CD14-positive monocyte (primary cell): Measurements from ENCODE around the gene TGFB2. TPM values are rescaled to one million over a fixed set of nuclear protein-coding genes. Genes with fewer than 3 reads are reported as not detected.

Experiments
- DNase-seq, 3 donors: peaks; one replicate each; pipeline ENCODE4 v3.0.0-alpha.2; 2011 to 2022
- H2AFZ ChIP-seq: 2 replicates; pipeline ENCODE4 v1.6.0; 2012; ENCODE audit warnings: mild to moderate bottlenecking, low read depth, low read length, inconsistent platforms; ENCODE audit not compliant: insufficient read depth, poor library complexity, severe bottlenecking
- H3K27ac ChIP-seq, 2 donors: 1 replicate in 1 of 2; 2 replicates in 1 of 2; pipeline ENCODE4 v1.5.1; 2012 to 2013; ENCODE audit warnings: low read length in 2 of 2, control low read depth in 1 of 2, inconsistent platforms in 1 of 2, low read depth in 1 of 2, mild to moderate bottlenecking in 1 of 2
- H3K27me3 ChIP-seq, 2 donors: one replicate each; pipeline versions ENCODE4 v1.6.0 to v1.6.1; 2011 to 2013; ENCODE audit warnings: low read length in 2 of 2; ENCODE audit not compliant: control insufficient read depth in 2 of 2, insufficient read depth in 2 of 2
- H3K36me3 ChIP-seq, 2 donors: replicated peaks in 1 of 2; 1 replicate in 1 of 2; 2 replicates in 1 of 2; pipeline versions ENCODE4 v1.5.1 to v1.6.1; 2012 to 2013; ENCODE audit warnings: low read length in 2 of 2, control low read depth in 1 of 2, inconsistent platforms in 1 of 2, mild to moderate bottlenecking in 1 of 2; ENCODE audit not compliant: insufficient read depth in 2 of 2, control insufficient read depth in 1 of 2
- H3K4me1 ChIP-seq, 2 donors: 1 replicate in 1 of 2; 2 replicates in 1 of 2; pipeline versions ENCODE4 v1.5.1 to v1.6.1; 2012 to 2013; ENCODE audit warnings: low read length in 2 of 2, control low read depth in 1 of 2, inconsistent platforms in 1 of 2, mild to moderate bottlenecking in 1 of 2, moderate library complexity in 1 of 2; ENCODE audit not compliant: insufficient read depth in 2 of 2, control insufficient read depth in 1 of 2
- H3K4me2 ChIP-seq: replicated peaks from 2 replicates; pipeline ENCODE3; 2012; ENCODE audit warnings: low read length, moderate library complexity, mild to moderate bottlenecking; ENCODE audit not compliant: poor library complexity, severe bottlenecking; ENCODE audit errors: extremely low read depth
- H3K4me3 ChIP-seq, 3 experiments: fragments of 200-600 bp in 1 of 3; sonication (generic) in 1 of 3; replicated peaks in 1 of 3; 1 replicate in 2 of 3; 2 replicates in 1 of 3; pipeline ENCODE4 v1.5.1; 2011 to 2013; ENCODE audit warnings: low read length in 3 of 3, mild to moderate bottlenecking in 3 of 3, control low read depth in 2 of 3, low read depth in 2 of 3, inconsistent platforms in 1 of 3, moderate library complexity in 1 of 3
- H3K79me2 ChIP-seq: 2 replicates; pipeline ENCODE4 v1.6.0; 2012; ENCODE audit warnings: mild to moderate bottlenecking, control low read depth, inconsistent platforms, low read length, moderate library complexity; ENCODE audit not compliant: insufficient read depth
- H3K9ac ChIP-seq: 2 replicates; pipeline ENCODE4 v1.6.0; 2017; ENCODE audit warnings: low read length, mild to moderate bottlenecking; ENCODE audit not compliant: insufficient read depth, poor library complexity, severe bottlenecking
- H3K9me3 ChIP-seq, 2 donors: replicated peaks in 1 of 2; 1 replicate in 1 of 2; 2 replicates in 1 of 2; pipeline versions ENCODE4 v1.5.1 to v1.6.1; 2012 to 2013; ENCODE audit warnings: low read length in 2 of 2, control low read depth in 1 of 2; ENCODE audit not compliant: control insufficient read depth in 1 of 2, insufficient read depth in 1 of 2
- H4K20me1 ChIP-seq: 2 replicates; pipeline ENCODE4 v1.6.0; 2012; ENCODE audit warnings: mild to moderate bottlenecking, low read length, control low read depth, moderate library complexity; ENCODE audit not compliant: insufficient read depth
- H3K27ac Mint-ChIP-seq, 7 donors: one replicate each; pipeline ENCODE4 v1.8.0; 2020; ENCODE audit warnings: mild to moderate bottlenecking in 7 of 7, mixed read lengths in 7 of 7, moderate library complexity in 6 of 7, inconsistent platforms in 2 of 7
- H3K27me3 Mint-ChIP-seq, 3 donors: one replicate each; pipeline ENCODE4 v1.8.0; 2021 to 2022; ENCODE audit warnings: low read depth in 3 of 3, mild to moderate bottlenecking in 3 of 3, mixed read lengths in 3 of 3, moderate library complexity in 3 of 3, inconsistent platforms in 1 of 3
- H3K36me3 Mint-ChIP-seq, 2 donors: one replicate each; pipeline ENCODE4 v1.8.0; 2020; ENCODE audit warnings: mixed read lengths in 2 of 2, inconsistent platforms in 1 of 2, mild to moderate bottlenecking in 1 of 2
- H3K4me1 Mint-ChIP-seq: one replicate; pipeline ENCODE4 v1.8.0; 2020; ENCODE audit warnings: mild to moderate bottlenecking, mixed read lengths
- H3K4me3 Mint-ChIP-seq, 2 donors: one replicate each; pipeline ENCODE4 v1.8.0; 2020; ENCODE audit warnings: mild to moderate bottlenecking in 2 of 2, mixed read lengths in 2 of 2, moderate library complexity in 1 of 2
- H3K9me3 Mint-ChIP-seq, 7 donors: one replicate each; pipeline ENCODE4 v1.8.0; 2020 to 2022; ENCODE audit warnings: mixed read lengths in 7 of 7, mild to moderate bottlenecking in 6 of 7, moderate library complexity in 6 of 7, inconsistent platforms in 2 of 7
- WGBS: methylation state at CpG from one replicate; pipeline ENCODE4 v1.1.5; 2013; ENCODE audit warnings: missing lambda C conversion rate; ENCODE audit not compliant: insufficient coverage; 5-methylcytosine and 5-hydroxymethylcytosine counted together
- intact Hi-C, 2 donors: fragments of 100-400 bp; cut with micrococcal nuclease; formaldehyde crosslinking; loops; one replicate each; pipeline versions ENCODE4 v1.15.0 to v1.15.1; 2023
- polyA plus RNA-seq, 3 donors: library from polyadenylated mRNA; depleted of rRNA in 1 of 3; unstranded in 2 of 3; stranded (reverse) in 1 of 3; fragments of 300-500 nt in 2 of 3; fragments of >200 nt in 1 of 3; fragmentation: Illumina TruSeq in 2 of 3; gene quantifications; 1 replicate in 2 of 3; 2 replicates in 1 of 3; pipeline ENCODE4 v1.2.3, GENCODE V29; 2012 to 2021
- TF ChIP-seq, protein P1 (sequence below): fragments of 200-600 bp; IDR thresholded peaks from one replicate; pipeline ENCODE4 v1.8.0; 2022; ENCODE audit warnings: antibody characterized with exemption, mild to moderate bottlenecking

TGFB2 gene
- polyA plus RNA-seq, 3 donors: 0.01 TPM; not detected in 2

DNA sequence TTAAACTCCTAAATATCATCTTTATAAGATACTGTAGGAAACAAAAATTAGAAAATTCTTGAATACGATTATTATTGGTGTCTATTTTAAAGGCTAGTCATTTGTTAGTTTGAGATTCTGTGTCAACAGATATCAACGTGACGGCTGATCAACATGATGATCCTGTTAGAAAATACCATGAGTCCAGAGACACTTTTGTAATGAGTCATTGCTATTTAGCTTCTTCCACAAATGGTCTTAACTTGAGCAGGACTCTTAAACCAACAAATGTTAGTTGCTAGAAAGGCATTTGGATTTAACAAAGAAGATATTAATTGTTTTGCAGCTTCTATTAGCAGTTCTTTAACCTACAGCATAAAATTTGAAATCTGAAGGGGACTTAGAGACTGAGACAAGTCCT is 131.2 kb downstream of the TGFB2 start:
- Histone ChIP-seq H3K4me2 (no peak overlapping the region), H3K27ac (no peak overlapping the region), H3K4me1 (peaks cover 14 to 16% of the 10 kb centered on the region in 2 donors), H3K27me3 (no peaks in the 10 kb centered on the region), H2AFZ (no peak overlapping the region), H4K20me1 (no peaks in the 10 kb centered on the region), H3K36me3 (no peaks in the 10 kb centered on the region), H3K9ac (no peak overlapping the region), H3K4me3 (no peak overlapping the region), H3K79me2 (no peaks in the 10 kb centered on the region), H3K9me3 (no peaks in the 10 kb centered on the region)
- Mint-ChIP-seq H3K27ac (no peak overlapping the region), H3K4me3 (no peak overlapping the region), H3K4me1 (peaks cover 20% of the 10 kb centered on the region), H3K27me3 (peaks cover 0 to 1% (median 0%) of the 10 kb centered on the region in 3 donors), H3K9me3 (peaks cover 0 to 2% (median 0%) of the 10 kb centered on the region in 7 donors), H3K36me3 (no peaks in the 10 kb centered on the region)
- no CpG with 5 or more reads among the region's 3 CpGs for WGBS
- intact Hi-C loops: no loop called here
- TF ChIP-seq, protein P1, sequence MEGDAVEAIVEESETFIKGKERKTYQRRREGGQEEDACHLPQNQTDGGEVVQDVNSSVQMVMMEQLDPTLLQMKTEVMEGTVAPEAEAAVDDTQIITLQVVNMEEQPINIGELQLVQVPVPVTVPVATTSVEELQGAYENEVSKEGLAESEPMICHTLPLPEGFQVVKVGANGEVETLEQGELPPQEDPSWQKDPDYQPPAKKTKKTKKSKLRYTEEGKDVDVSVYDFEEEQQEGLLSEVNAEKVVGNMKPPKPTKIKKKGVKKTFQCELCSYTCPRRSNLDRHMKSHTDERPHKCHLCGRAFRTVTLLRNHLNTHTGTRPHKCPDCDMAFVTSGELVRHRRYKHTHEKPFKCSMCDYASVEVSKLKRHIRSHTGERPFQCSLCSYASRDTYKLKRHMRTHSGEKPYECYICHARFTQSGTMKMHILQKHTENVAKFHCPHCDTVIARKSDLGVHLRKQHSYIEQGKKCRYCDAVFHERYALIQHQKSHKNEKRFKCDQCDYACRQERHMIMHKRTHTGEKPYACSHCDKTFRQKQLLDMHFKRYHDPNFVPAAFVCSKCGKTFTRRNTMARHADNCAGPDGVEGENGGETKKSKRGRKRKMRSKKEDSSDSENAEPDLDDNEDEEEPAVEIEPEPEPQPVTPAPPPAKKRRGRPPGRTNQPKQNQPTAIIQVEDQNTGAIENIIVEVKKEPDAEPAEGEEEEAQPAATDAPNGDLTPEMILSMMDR: no peak
- no peak for DNase-seq

DNA sequence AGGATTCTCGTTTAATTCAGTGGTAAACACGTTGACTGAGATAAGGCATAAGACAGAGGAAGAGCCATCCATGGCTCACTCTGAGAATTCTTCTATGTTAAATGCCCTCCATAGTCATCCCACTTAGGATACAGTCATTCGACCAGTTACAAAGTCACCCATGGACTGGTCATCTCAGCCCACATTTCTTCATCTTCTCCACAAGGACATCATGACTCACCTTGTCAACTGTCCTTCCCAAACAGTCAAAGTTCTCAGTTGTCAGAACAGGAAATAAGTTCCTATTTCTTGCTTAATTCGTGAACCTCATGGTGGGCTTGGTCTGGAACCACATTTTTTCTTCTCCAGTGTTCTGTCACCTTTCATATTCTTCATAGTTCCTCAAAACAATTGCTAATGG is 133.2 kb downstream of the TGFB2 start:
- no peaks in the 10 kb centered on the region for H3K27me3 ChIP-seq
- WGBS: 64% methylated on average over 1 of the region's 4 CpGs
- H3K36me3 Mint-ChIP-seq: no peaks in the 10 kb centered on the region
- H3K27me3 Mint-ChIP-seq: peaks cover 0 to 1% (median 0%) of the 10 kb centered on the region in 3 donors
- no peaks in the 10 kb centered on the region for H3K79me2 ChIP-seq
- H3K36me3 ChIP-seq: no peaks in the 10 kb centered on the region
- TF ChIP-seq, protein P1: no peak
- no peak overlapping the region for H2AFZ ChIP-seq
- peak in 2 of 3 donors; percentile 24 to 76 for DNase-seq
- H3K4me1 Mint-ChIP-seq: peaks cover 25% of the 10 kb centered on the region
- intact Hi-C loops: no loop called here
- no peak overlapping the region for H3K4me3 ChIP-seq
- H3K4me2 ChIP-seq: no peak overlapping the region
- H3K27ac Mint-ChIP-seq: no peak overlapping the region
- H4K20me1 ChIP-seq: no peaks in the 10 kb centered on the region
- H3K27ac ChIP-seq: no peak overlapping the region
- H3K9ac ChIP-seq: no peak overlapping the region
- H3K9me3 ChIP-seq: no peaks in the 10 kb centered on the region
- H3K9me3 Mint-ChIP-seq: peaks cover 0 to 2% (median 0%) of the 10 kb centered on the region in 7 donors
- H3K4me3 Mint-ChIP-seq: no peak overlapping the region
- peaks cover 24% of the 10 kb centered on the region in 2 donors for H3K4me1 ChIP-seq
